Measurements from ENCODE around the gene SSR3. TPM values are rescaled to one million over a fixed set of nuclear protein-coding genes. Genes with fewer than 3 reads are reported as not detected.

Gene SSR3
- total and polyA plus RNA-seq, 2 of the 13 experiments (the other 11 are each of a cell fraction or from before 2014, with no cell fraction given), result 229 to 325 TPM

- TF ChIP-seq ARID4A (CRISPR knock-in tag; IDR thresholded peaks at IDR 0.05; ENCODE audit: borderline replicate concordance), result peak; percentile 90
- no peak for TF ChIP-seq NPAS2 (CRISPR knock-in tag; IDR thresholded peaks at IDR 0.05; ENCODE audit: borderline replicate concordance)
- TF ChIP-seq ERF (CRISPR knock-in tag; IDR thresholded peaks at IDR 0.05), result no peak; the same call in 1 of the 2 replicates
- no peak for TF ChIP-seq ZNF713 (CRISPR knock-in tag; IDR thresholded peaks at IDR 0.05)
- TF ChIP-seq ZXDC (CRISPR knock-in tag; IDR thresholded peaks at IDR 0.05), result no peak
- no peak for TF ChIP-seq MED13 (CRISPR knock-in tag; IDR thresholded peaks at IDR 0.05)
- peak; percentile 61; the same call in 1 of the 2 replicates for TF ChIP-seq DR1 (CRISPR knock-in tag; IDR thresholded peaks at IDR 0.05)
- TF ChIP-seq ZNF430 (CRISPR knock-in tag; IDR thresholded peaks at IDR 0.05), result 0 out of 2 replicates have a peak, but pooled peaks have one; percentile 37
- TF ChIP-seq RFXANK (CRISPR knock-in tag; IDR thresholded peaks at IDR 0.05), result no peak
- peak; percentile 92 for TF ChIP-seq ZFX (CRISPR knock-in tag; IDR thresholded peaks at IDR 0.05; ENCODE audit: low read depth)
- TF ChIP-seq ZNF510 (CRISPR knock-in tag; IDR thresholded peaks at IDR 0.05; ENCODE audit: low read depth), result no peak
- peak; percentile 35 for TF ChIP-seq ETV5 (CRISPR knock-in tag; IDR thresholded peaks at IDR 0.05; ENCODE audit: borderline replicate concordance)
- TF ChIP-seq SMAD3 (CRISPR knock-in tag; IDR thresholded peaks at IDR 0.05), result 0 out of 2 replicates have a peak, but pooled peaks have one; percentile 33
- no peak for TF ChIP-seq ZFP41 (CRISPR knock-in tag; IDR thresholded peaks at IDR 0.05; ENCODE audit: borderline replicate concordance)
- TF ChIP-seq FOXA3 (CRISPR knock-in tag; IDR thresholded peaks at IDR 0.05), result 0 out of 2 replicates have a peak, but pooled peaks have one; percentile 22
- TF ChIP-seq CERS6 (CRISPR knock-in tag; IDR thresholded peaks at IDR 0.05), result no peak
- peak; percentile 78; the same call in 1 of the 2 replicates for TF ChIP-seq ZNF501 (CRISPR knock-in tag; IDR thresholded peaks at IDR 0.05)
- no peak for TF ChIP-seq SETDB1 (CRISPR knock-in tag; IDR thresholded peaks at IDR 0.05; ENCODE audit: borderline replicate concordance)
Observed at GRCh38 chr3:156554842-156555687, at the start of gene SSR3 (continued).
